K562 (cell line): ENCODE results near the gene ADGRA3. TPM values are rescaled to one million over a fixed set of nuclear protein-coding genes. Genes with fewer than 3 reads are reported as not detected.

Source experiments
- ATAC-seq: fragments of 200-7000 bp; cut with Tn5 transposase; 3 replicates; pipeline ENCODE4 v1.9.1; 2020; ENCODE audit warnings: moderate library complexity
- BruUV-seq: library from RNA; stranded (reverse); fragments of 400-500 nt; replicated peaks from 2 replicates; lab custom pipeline; 2021; lab: Mats Ljungman, UMichigan
- CTCF ChIA-PET: fragments of 300-600 bp; formaldehyde crosslinking; extraction: SDS; loops from one replicate; lab custom pipeline; 2021; ENCODE audit warnings: low intra/inter-chr PET ratio; lab: Yijun Ruan, JAX
- POLR2A ChIA-PET: fragments of 300-600, 350-650 bp; sonication (Branson Sonifier 250); formaldehyde crosslinking; extraction: SDS; loops from one replicate; lab custom pipeline; 2021; ENCODE audit warnings: antibody characterized with exemption, inconsistent platforms; lab: Yijun Ruan, JAX
- DNase-seq, 4 experiments: peaks; one replicate each; pipeline versions ENCODE4 v3.0.0 to v3.0.0-alpha.2; 2011 to 2018; ENCODE audit warnings: low spot score in 3 of 4, mixed read lengths in 3 of 4; ENCODE audit errors: extremely low read depth in 1 of 4
- FAIRE-seq: peaks from 2 replicates; lab custom pipeline; 2011; peaks lifted over from hg19 to GRCh38; lab: Jason Lieb, UNC
- H2AFZ ChIP-seq: 2 replicates; pipeline ENCODE4 v1.6.0; 2011; ENCODE audit warnings: low read depth, low read length, control low read depth, inconsistent platforms
- H3K27ac ChIP-seq: fragments of 200-600 bp; 3 replicates; pipeline ENCODE4 v1.8.0; 2011; ENCODE audit warnings: low read depth, mild to moderate bottlenecking, control low read depth, inconsistent platforms, low read length, moderate library complexity, mixed read lengths; ENCODE audit errors: extremely low read depth
- H3K27me3 ChIP-seq, 2 experiments: fragments of 300-600 bp in 1 of 2; 2 replicates in 1 of 2; 3 replicates in 1 of 2; pipeline versions ENCODE4 v1.6.0 to v1.8.0; 2011; ENCODE audit warnings: inconsistent platforms in 2 of 2, low read length in 2 of 2, mild to moderate bottlenecking in 1 of 2, mixed read lengths in 1 of 2, moderate library complexity in 1 of 2; ENCODE audit not compliant: control insufficient read depth in 2 of 2, insufficient read depth in 2 of 2
- H3K36me3 ChIP-seq: fragments of 300-600 bp; 3 replicates; pipeline ENCODE4 v1.8.0; 2011; ENCODE audit warnings: mild to moderate bottlenecking, low read length, inconsistent platforms; ENCODE audit not compliant: control insufficient read depth, insufficient read depth
- H3K4me1 ChIP-seq, 2 experiments: fragments of 200-600 bp in 1 of 2; replicated peaks in 1 of 2; 2 replicates in 1 of 2; 3 replicates in 1 of 2; pipeline versions ENCODE4 v1.5.1 to v1.8.0; 2011; ENCODE audit warnings: inconsistent platforms in 2 of 2, low read length in 2 of 2, mild to moderate bottlenecking in 1 of 2, mixed read lengths in 1 of 2, moderate library complexity in 1 of 2; ENCODE audit not compliant: control insufficient read depth in 2 of 2, insufficient read depth in 2 of 2
- H3K4me2 ChIP-seq: 2 replicates; pipeline ENCODE4 v1.6.1; 2011; ENCODE audit warnings: low read length, control low read depth, inconsistent platforms, mixed read lengths; ENCODE audit not compliant: insufficient read depth
- H3K4me3 ChIP-seq: fragments of 200-600 bp; sonication (generic), shearing (Covaris generic); 2 replicates; pipeline ENCODE4 v1.5.1; 2016; ENCODE audit warnings: control low read depth, inconsistent platforms
- H3K79me2 ChIP-seq: fragments of 200-600 bp; 3 replicates; pipeline ENCODE4 v1.8.0; 2011; ENCODE audit warnings: low read length, inconsistent platforms; ENCODE audit not compliant: control insufficient read depth, insufficient read depth
- H3K9ac ChIP-seq, 2 experiments: 2 replicates each; pipeline versions ENCODE4 v1.6.0 to v1.6.1; 2011; ENCODE audit warnings: low read depth in 2 of 2, low read length in 2 of 2, control low read depth in 1 of 2, inconsistent platforms in 1 of 2, mild to moderate bottlenecking in 1 of 2, mixed read lengths in 1 of 2; ENCODE audit not compliant: insufficient read depth in 1 of 2
- H3K9me1 ChIP-seq: one replicate; pipeline ENCODE4 v1.6.0; 2011; ENCODE audit warnings: inconsistent platforms, mild to moderate bottlenecking, low read length, moderate library complexity; ENCODE audit not compliant: control insufficient read depth, insufficient read depth
- H3K9me3 ChIP-seq: replicated peaks from 2 replicates; pipeline ENCODE4 v1.5.1; 2011; ENCODE audit warnings: low read depth, low read length, inconsistent platforms; ENCODE audit not compliant: control insufficient read depth, insufficient read depth
- H4K20me1 ChIP-seq: replicated peaks from 2 replicates; pipeline ENCODE4 v1.6.1; 2011; ENCODE audit warnings: low read length, inconsistent platforms, mixed read lengths; ENCODE audit not compliant: control insufficient read depth, insufficient read depth
- ASH1L ChIP-seq: fragments of 450-650 bp; IDR thresholded peaks from 2 replicates; pipeline ENCODE4 v1.6.1; 2018; ENCODE audit warnings: borderline replicate concordance, mild to moderate bottlenecking, low read depth; ENCODE audit not compliant: partially characterized antibody
- C11orf30 ChIP-seq: fragments of 450-650 bp; IDR thresholded peaks from 2 replicates; pipeline ENCODE4 v1.6.1; 2016; ENCODE audit warnings: low read depth, mild to moderate bottlenecking
- CCNT2 ChIP-seq: IDR thresholded peaks from 2 replicates; pipeline ENCODE4 v1.6.1; 2011; ENCODE audit warnings: borderline replicate concordance, low read depth, mild to moderate bottlenecking, moderate library complexity, mixed read lengths, low read length; ENCODE audit not compliant: insufficient read length; ENCODE audit errors: extremely low read depth
- EP400 ChIP-seq: fragments of 450-650 bp; IDR thresholded peaks from 2 replicates; pipeline ENCODE4 v1.6.1; 2017; ENCODE audit warnings: antibody characterized with exemption, mild to moderate bottlenecking, moderate library complexity
- GABPA ChIP-seq: fragments of 200-800 bp; sonication (Bioruptor generic); conservative IDR thresholded peaks from 2 replicates; pipeline ENCODE4 v1.6.1; 2016; ENCODE audit warnings: low read depth, missing genetic modification characterization, missing compliant biosample characterization
- HEY1 ChIP-seq: fragments of 250-450 bp; sonication (Bioruptor Pico); IDR thresholded peaks from 2 replicates; pipeline ENCODE4 v1.5.0; 2020; ENCODE audit warnings: mild to moderate bottlenecking, moderate library complexity, borderline replicate concordance
- KLF10 ChIP-seq: fragments of 250-450 bp; sonication (Bioruptor Pico); IDR thresholded peaks from 2 replicates; pipeline ENCODE4 v1.6.1; 2021; ENCODE audit warnings: matching md5 sums
- L3MBTL2 ChIP-seq: fragments of 450-650 bp; IDR thresholded peaks from 2 replicates; pipeline ENCODE4 v1.6.1; 2016; ENCODE audit warnings: mild to moderate bottlenecking, moderate library complexity
- NFIX ChIP-seq: fragments of 250-450 bp; sonication (Bioruptor Pico); IDR thresholded peaks from 2 replicates; pipeline ENCODE4 v1.4.0; 2020; ENCODE audit warnings: low read depth, mild to moderate bottlenecking, moderate library complexity
- PHB2 ChIP-seq: fragments of 450-650 bp; IDR thresholded peaks from 2 replicates; pipeline ENCODE4 v1.6.1; 2017; ENCODE audit warnings: low read depth
- POLR2A ChIP-seq: fragments of 450-650 bp; conservative IDR thresholded peaks from 2 replicates; pipeline ENCODE4 v1.6.1; 2016
- SMAD4 ChIP-seq: fragments of 250-450 bp; sonication (Bioruptor Pico); conservative IDR thresholded peaks from 2 replicates; pipeline ENCODE4 v1.8.0; 2021; ENCODE audit warnings: inconsistent platforms, mild to moderate bottlenecking, moderate library complexity
- TAF15 ChIP-seq: fragments of 200-400 bp; formaldehyde crosslinking; IDR thresholded peaks from 2 replicates; pipeline ENCODE4 v1.6.1; 2017; ENCODE audit warnings: mild to moderate bottlenecking, low read depth, low read length, moderate library complexity
- XRCC5 ChIP-seq: fragments of 200-400 bp; formaldehyde crosslinking; IDR thresholded peaks from 2 replicates; pipeline ENCODE4 v1.6.1; 2017; ENCODE audit warnings: low read depth, mild to moderate bottlenecking, low read length
- ZNF124 ChIP-seq: sonication (generic); formaldehyde crosslinking; IDR thresholded peaks from 2 replicates; pipeline ENCODE4 v1.8.1; 2022; ENCODE audit warnings: missing genetic modification reagents
- ZNF134 ChIP-seq: fragments of 250-450 bp; sonication (Bioruptor Pico); conservative IDR thresholded peaks from 2 replicates; pipeline ENCODE4 v1.4.0; 2020
- ZNF778 ChIP-seq: fragments of 450-650 bp; formaldehyde crosslinking; IDR thresholded peaks from 2 replicates; pipeline ENCODE4 v1.4.0; 2020; ENCODE audit warnings: mild to moderate bottlenecking, moderate library complexity
- WGBS: fragments of 100-300 bp; shearing (Covaris generic); methylation state at CpG from one replicate; pipeline ENCODE4 v1.1.6; 2016; ENCODE audit warnings: low coverage, mixed read lengths; ENCODE audit not compliant: insufficient coverage; ENCODE audit errors: missing lambda C conversion rate; 5-methylcytosine and 5-hydroxymethylcytosine counted together
- in situ Hi-C: fragments of 300-500 bp; cut with MboI; formaldehyde crosslinking; loops from 4 replicates; pipeline ENCODE4 v1.15.0; 2018; ENCODE audit warnings: inconsistent platforms, mixed read lengths
- intact Hi-C: fragments of 100-400 bp; cut with micrococcal nuclease; formaldehyde crosslinking; loops from 2 replicates; pipeline ENCODE4 v1.14.2; 2022
- polyA plus RNA-seq, 8 experiments: library from polyadenylated mRNA; depleted of rRNA in 4 of 8; stranded (reverse) in 5 of 8; unstranded in 3 of 8; fragments of >200 nt; fragmentation: Nextera tagmentation in 2 of 8; fragmentation: Illumina TruSeq in 1 of 8; extraction: Ambion mirVana in 2 of 8; extraction: Trizol in 1 of 8; gene quantifications; 2 replicates each; pipeline versions ENCODE4 v1.2.1 to v1.2.3, GENCODE V29; 2011 to 2014; ENCODE audit warnings: inconsistent platforms in 1 of 8, missing spikeins in 1 of 8
- total RNA-seq, 7 experiments: library from RNA; depleted of rRNA in 6 of 7; stranded (reverse); fragments of >200 nt in 6 of 7; fragmentation: Illumina TruSeq in 2 of 7; extraction: Trizol in 2 of 7; gene quantifications; 2 replicates each; pipeline versions ENCODE4 v1.2.1 to v1.2.3, GENCODE V29; 2011 to 2021; ENCODE audit warnings: low replicate concordance in 1 of 7

ADGRA3 gene
- total and polyA plus RNA-seq, 9 of the 15 experiments (the other 6 are each of a cell fraction or from before 2014, with no cell fraction given) = 0.06 to 2.3 (median 0.27) TPM; not detected in 3

DNA sequence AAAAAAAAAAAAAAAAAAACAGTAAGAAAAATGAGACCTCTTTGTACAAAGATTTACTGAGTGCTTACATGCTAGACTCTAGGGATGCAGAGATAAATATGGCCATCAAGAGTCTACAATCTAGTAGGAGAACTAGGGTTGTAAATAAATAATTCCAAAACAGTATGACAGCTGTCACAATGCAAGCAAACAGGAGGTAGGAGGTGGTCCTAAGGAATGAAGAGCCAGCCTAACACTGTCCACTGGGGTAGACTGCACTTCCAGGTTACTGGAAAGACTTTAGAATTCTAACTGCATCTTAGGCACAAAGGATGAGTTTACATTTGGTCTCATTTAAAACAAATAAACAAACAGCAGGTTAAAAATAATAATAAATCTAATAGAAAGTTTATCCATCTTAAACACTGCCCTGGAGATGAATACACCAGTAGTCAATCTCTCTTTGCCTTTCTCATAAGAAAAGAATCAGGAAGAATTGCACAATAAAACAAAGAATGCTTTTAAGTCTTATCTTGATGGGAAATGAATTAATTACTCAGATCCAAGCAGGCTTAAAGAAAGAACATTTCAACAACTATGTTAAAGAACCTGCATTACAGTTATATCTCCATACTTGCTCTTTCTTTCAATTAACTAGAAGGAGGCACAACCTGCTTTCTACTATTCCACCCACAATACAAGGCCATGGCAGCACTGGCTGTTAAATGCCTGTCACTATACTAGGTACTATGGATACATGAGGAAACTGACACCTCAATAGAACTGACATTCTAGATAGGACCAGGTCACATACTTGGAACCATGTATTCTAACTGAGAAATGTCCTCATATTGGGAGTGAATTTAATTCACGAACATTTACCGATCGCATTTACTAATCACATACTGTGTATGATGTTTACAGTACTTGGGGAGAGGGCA lies 12.7 kb downstream of the ADGRA3 start:
- no peak for FAIRE-seq
- Histone ChIP-seq H3K9me3 (no peaks in the 10 kb centered on the region), H3K4me2 (no peak overlapping the region), H3K4me1 (no peaks in the 10 kb centered on the region), H3K4me3 (no peak overlapping the region), H3K27ac (no peak overlapping the region), H4K20me1 (no peaks in the 10 kb centered on the region), H3K36me3 (no peaks in the 10 kb centered on the region), H3K9ac (no peak overlapping the region), H3K9me1 (no peaks in the 10 kb centered on the region), H3K79me2 (no peaks in the 10 kb centered on the region), H2AFZ (no peak overlapping the region), H3K27me3 (no peaks in the 10 kb centered on the region)
- WGBS = 2% methylated on average over 3 of the region's 3 CpGs
- intact Hi-C loops = no loop called here
- no peak for TF ChIP-seq TAF15
- no peak for TF ChIP-seq KLF10 (CRISPR knock-in tag)
- no peak for TF ChIP-seq C11orf30
- no peak for TF ChIP-seq ZNF124 (CRISPR knock-in tag)
- TF ChIP-seq GABPA (tag) = no peak
- TF ChIP-seq ASH1L = no peak
- TF ChIP-seq SMAD4 (CRISPR knock-in tag) = no peak
- TF ChIP-seq L3MBTL2 = no peak
- TF ChIP-seq PHB2 = no peak
- TF ChIP-seq XRCC5 = no peak
- TF ChIP-seq ZNF778 = no peak
- TF ChIP-seq NFIX (CRISPR knock-in tag) = no peak
- no peak for TF ChIP-seq EP400
- TF ChIP-seq POLR2A = no peak
- TF ChIP-seq CCNT2 = no peak
- TF ChIP-seq ZNF134 (CRISPR knock-in tag) = no peak
- no peak for TF ChIP-seq HEY1 (CRISPR knock-in tag)
- DNase-seq = no peak
- BruUV-seq = no TSS peak
- no peak for ATAC-seq
- CTCF ChIA-PET = no interaction called here
- in situ Hi-C loops = no loop called here
- POLR2A ChIA-PET = no interaction called here
